Breast epithelium (tissue), 4 donors: ENCODE measurements around the gene CSMD2. TPM values are rescaled to one million over a fixed set of nuclear protein-coding genes. Genes with fewer than 3 reads are reported as not detected.

ENCODE experiments used
- DNase-seq, 2 donors: peaks; one replicate each; pipeline ENCODE4 v3.0.0-alpha.2; 2019; ENCODE audit warnings: low spot score in 2 of 2
- H3K27ac ChIP-seq, 2 donors: fragments of 200-600 bp; sonication (generic) in 1 of 2; one replicate each; pipeline ENCODE4 v1.5.1; 2016 to 2019; ENCODE audit warnings: mild to moderate bottlenecking in 1 of 2
- H3K27me3 ChIP-seq, 2 donors: fragments of 200-600 bp; sonication (generic) in 1 of 2; one replicate each; pipeline versions ENCODE4 v1.5.1 to v1.6.0; 2017 to 2019; ENCODE audit warnings: control low read depth in 1 of 2, mild to moderate bottlenecking in 1 of 2
- H3K36me3 ChIP-seq: fragments of 200-600 bp; one replicate; pipeline ENCODE4 v1.5.1; 2019
- H3K4me1 ChIP-seq, 2 donors: fragments of 200-600 bp; sonication (generic); one replicate each; pipeline ENCODE4 v1.5.1; 2016 to 2019; ENCODE audit warnings: control low read depth in 1 of 2
- H3K4me3 ChIP-seq, 3 donors: fragments of 200-600 bp; sonication (generic); 1 replicate in 2 of 3; 2 replicates in 1 of 3; pipeline ENCODE4 v1.5.1; 2016 to 2019; ENCODE audit warnings: mild to moderate bottlenecking in 3 of 3, moderate library complexity in 2 of 3
- H3K9me3 ChIP-seq, 2 donors: fragments of 200-600 bp; sonication (generic) in 1 of 2; one replicate each; pipeline ENCODE4 v1.5.1; 2016 to 2019; ENCODE audit warnings: control low read depth in 1 of 2
- CTCF ChIP-seq, 3 donors: fragments of 450-650 bp; IDR thresholded peaks; one replicate each; pipeline ENCODE4 v1.5.1; 2016 to 2017; ENCODE audit warnings: antibody characterized with exemption in 3 of 3, mild to moderate bottlenecking in 3 of 3, moderate library complexity in 3 of 3
- POLR2A ChIP-seq: fragments of 450-650 bp; IDR thresholded peaks from one replicate; pipeline ENCODE4 v1.6.1; 2016; ENCODE audit warnings: antibody characterized with exemption, mild to moderate bottlenecking, moderate library complexity
- POLR2AphosphoS5 ChIP-seq, 3 donors: sonication (generic); formaldehyde crosslinking; IDR thresholded peaks; one replicate each; pipeline ENCODE4 v1.6.1; 2017; ENCODE audit warnings: antibody characterized with exemption in 3 of 3
- intact Hi-C: fragments of 100-400 bp; cut with DNase I; formaldehyde crosslinking; loops from one replicate; pipeline ENCODE4 v1.15.1; 2023; ENCODE audit warnings: low total_unique reads
- total RNA-seq, 3 donors: library from RNA; depleted of rRNA; stranded (reverse); fragments of >200 nt; gene quantifications; one replicate each; pipeline ENCODE4 v1.1.0, GENCODE V29; 2016

The CSMD2 gene
- total RNA-seq, 3 donors from 2014 or later: 0.33 to 2.6 (median 0.44) TPM

- H3K4me1 ChIP-seq: no peaks in the 10 kb centered on the region
- TF ChIP-seq POLR2AphosphoS5 (IDR thresholded peaks at IDR 0.05) (no peak), POLR2A (no peak), CTCF (IDR thresholded peaks at IDR 0.05) (no peak)
- no peaks in the 10 kb centered on the region for H3K9me3 ChIP-seq
- H3K27me3 ChIP-seq: peaks cover 0 to 7% of the 10 kb centered on the region in 2 donors
- intact Hi-C loops: no loop called here
- DNase-seq: no peak
- no peak overlapping the region for H3K4me3 ChIP-seq
- H3K27ac ChIP-seq: no peak overlapping the region
- no peaks in the 10 kb centered on the region for H3K36me3 ChIP-seq
Observed at GRCh38 chr1:33726274-33726804, 438.7 kb downstream of the CSMD2 start.

DNA sequence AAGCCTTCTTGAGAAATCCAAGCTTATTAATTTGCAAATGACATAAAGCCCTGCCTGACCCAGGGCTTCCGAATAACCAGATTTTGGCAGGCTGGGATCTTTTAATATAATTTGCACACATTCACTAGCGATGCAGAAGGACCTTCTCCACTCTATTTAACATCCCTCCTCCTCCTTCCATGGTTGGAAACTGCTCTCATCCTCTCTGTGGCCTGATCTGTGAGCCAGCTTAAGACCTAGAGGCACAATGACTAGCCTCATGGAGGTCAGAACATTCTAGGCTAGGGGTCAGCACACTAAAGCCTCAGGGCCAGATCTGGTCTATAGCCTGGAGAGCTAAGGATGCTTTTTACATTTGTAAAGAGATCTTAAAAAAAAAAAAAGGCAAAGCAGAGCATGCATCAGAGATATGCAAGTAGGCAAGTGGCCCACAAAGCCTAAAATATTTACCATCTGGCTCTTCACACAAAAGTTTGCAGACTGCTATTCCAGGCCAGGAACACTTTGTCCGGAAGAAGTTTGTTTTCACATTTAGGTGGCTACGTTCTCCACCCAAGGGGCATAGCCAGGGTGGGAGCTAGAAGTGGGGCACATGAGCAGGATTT, 439.4 kb downstream of the CSMD2 start:
- H3K36me3 ChIP-seq: no peaks in the 10 kb centered on the region
- no peak overlapping the region for H3K27ac ChIP-seq
- no peak overlapping the region for H3K4me3 ChIP-seq
- no peaks in the 10 kb centered on the region for H3K4me1 ChIP-seq
- TF ChIP-seq POLR2A: no peak
- no peak for TF ChIP-seq CTCF (IDR thresholded peaks at IDR 0.05)
- TF ChIP-seq POLR2AphosphoS5 (IDR thresholded peaks at IDR 0.05): no peak
- H3K9me3 ChIP-seq: no peaks in the 10 kb centered on the region
- intact Hi-C loops: no loop called here
- DNase-seq: no peak
- peaks cover 0 to 7% of the 10 kb centered on the region in 2 donors for H3K27me3 ChIP-seq

- Histone ChIP-seq H3K4me1 (no peaks in the 10 kb centered on the region), H3K36me3 (no peaks in the 10 kb centered on the region), H3K27me3 (peaks cover 0 to 7% of the 10 kb centered on the region in 2 donors), H3K27ac (no peak overlapping the region), H3K4me3 (no peak overlapping the region), H3K9me3 (no peaks in the 10 kb centered on the region)
- DNase-seq: no peak
- intact Hi-C loops: no loop called here
- TF ChIP-seq POLR2AphosphoS5 (IDR thresholded peaks at IDR 0.05) (no peak), POLR2A (no peak), CTCF (IDR thresholded peaks at IDR 0.05) (no peak)
Observed at GRCh38 chr1:33725037-33725436, 440.0 kb downstream of the CSMD2 start.

DNA sequence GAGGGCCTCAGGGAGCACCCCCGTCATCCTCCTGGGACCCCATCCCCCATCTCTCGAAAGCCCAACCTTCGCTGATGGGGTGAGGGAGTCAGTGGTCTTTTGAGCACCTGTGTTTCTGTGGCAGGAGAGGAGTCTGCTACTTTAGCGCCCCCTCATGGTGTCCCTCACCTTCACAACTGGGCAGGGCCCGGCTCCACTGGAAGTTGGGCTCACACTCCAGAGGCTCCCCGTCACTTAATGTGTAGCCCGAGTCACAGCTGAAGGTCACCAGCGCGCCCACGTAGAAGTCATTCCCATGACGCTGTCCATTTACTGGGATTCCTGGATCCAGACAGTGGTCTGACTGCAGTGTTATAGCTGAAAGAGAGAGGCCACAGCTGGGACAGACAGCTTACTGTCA, 440.7 kb downstream of the CSMD2 start:
- intact Hi-C loops: no loop called here
- H3K27ac ChIP-seq: no peak overlapping the region
- no peaks in the 10 kb centered on the region for H3K36me3 ChIP-seq
- H3K4me3 ChIP-seq: no peak overlapping the region
- H3K27me3 ChIP-seq: peaks cover 0 to 3% of the 10 kb centered on the region in 2 donors
- H3K4me1 ChIP-seq: no peaks in the 10 kb centered on the region
- DNase-seq: no peak
- no peak for TF ChIP-seq CTCF (IDR thresholded peaks at IDR 0.05)
- no peak for TF ChIP-seq POLR2AphosphoS5 (IDR thresholded peaks at IDR 0.05)
- TF ChIP-seq POLR2A: no peak
- no peaks in the 10 kb centered on the region for H3K9me3 ChIP-seq

- Histone ChIP-seq H3K4me3 (no peak overlapping the region), H3K9me3 (no peaks in the 10 kb centered on the region), H3K36me3 (no peaks in the 10 kb centered on the region), H3K4me1 (no peaks in the 10 kb centered on the region), H3K27me3 (no peaks in the 10 kb centered on the region), H3K27ac (no peak overlapping the region)
- no peak for TF ChIP-seq POLR2A
- intact Hi-C loops: no loop called here
- DNase-seq: no peak
Observed at GRCh38 chr1:33723251-33723650, 441.8 kb downstream of the CSMD2 start.
